HuH-7 (cell line): ENCODE measurements around the gene MEX3C.

Experiments
- DNase-seq: peaks from one replicate; pipeline ENCODE4 v3.0.0; 2011; ENCODE audit warnings: low spot score

Gene MEX3C

GRCh38 chr18:51191128-51191717, 6.3 kb downstream of the MEX3C start:
- DNase-seq: no peak

DNA sequence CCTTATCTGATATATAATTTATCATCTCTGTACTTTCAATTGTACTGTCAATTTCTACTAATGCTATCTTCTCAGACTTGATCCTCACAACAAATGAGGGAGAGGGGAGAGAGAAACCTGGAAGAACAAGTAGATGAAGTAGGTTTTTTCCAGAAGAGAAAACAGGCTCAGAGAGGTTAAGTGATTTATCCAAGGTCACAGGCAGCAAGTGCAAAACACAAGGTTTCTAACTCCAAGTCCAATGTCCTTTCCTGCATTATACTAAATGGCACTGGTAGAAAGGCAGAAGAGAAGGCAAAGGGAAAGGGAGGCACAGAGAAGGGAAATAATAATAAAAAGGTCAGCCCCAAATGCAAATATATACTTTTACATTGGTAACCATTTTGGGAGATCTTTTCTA, 7.5 kb downstream of the MEX3C start:
- no peak for DNase-seq

DNA sequence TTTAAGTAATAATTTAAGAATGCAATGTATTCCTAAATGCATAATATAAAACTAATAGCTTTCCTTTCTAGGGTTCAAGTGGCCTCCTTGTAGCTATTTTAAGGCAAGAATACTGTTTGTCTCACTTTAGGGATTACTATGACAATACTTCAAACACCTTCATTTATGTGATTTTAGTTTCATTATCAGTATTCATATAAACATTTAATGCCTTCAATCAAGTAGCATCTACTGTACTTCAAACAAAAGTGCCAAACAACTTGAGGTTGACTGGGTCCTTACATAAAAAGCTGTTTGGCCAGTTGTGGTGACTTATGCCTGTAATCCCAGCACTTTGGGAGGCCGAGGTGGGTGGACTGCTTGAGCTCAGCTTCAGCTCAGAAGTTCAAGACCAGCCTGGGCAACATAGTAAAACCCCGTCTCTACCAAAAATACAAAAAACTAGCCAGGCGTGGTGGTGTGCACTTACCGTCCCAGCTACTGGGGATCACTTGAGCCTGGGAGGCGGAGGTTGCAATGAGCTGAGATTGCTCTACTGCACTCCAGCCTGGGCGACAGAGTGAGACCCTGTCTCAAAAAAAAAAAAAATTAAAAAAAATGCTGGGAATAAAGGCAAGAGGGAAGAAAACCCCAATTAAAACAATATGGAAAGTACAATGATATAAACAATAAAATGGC, 9.3 kb downstream of the MEX3C start:
- no peak for DNase-seq

DNA sequence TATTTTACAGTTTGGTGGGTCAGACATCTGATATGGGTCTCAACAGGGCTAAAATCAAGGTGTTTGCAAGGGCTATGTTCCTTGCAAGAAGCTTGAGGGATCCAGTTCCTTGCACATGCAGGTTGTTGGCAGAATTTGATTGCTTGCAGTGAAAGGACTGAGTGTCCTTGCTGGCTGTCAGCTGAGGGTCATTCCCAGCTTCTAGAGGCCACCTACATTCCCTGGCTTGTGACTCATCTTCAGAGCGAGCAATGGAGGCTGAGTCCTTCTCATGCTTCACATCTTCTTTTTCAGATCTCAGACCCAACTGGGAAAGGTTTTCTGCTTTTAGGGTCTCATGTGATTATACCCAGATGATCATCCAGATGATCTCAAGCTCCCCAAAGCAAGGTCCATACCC, 12.4 kb downstream of the MEX3C start:
- DNase-seq: no peak

GRCh38 chr18:51184091-51184457, 13.4 kb downstream of the MEX3C start:
- DNase-seq: no peak

- no peak for DNase-seq
Measured at GRCh38 chr18:51183372-51184090, 13.9 kb downstream of the MEX3C start.

GRCh38 chr18:51182824-51183223, 14.7 kb downstream of the MEX3C start:
- DNase-seq: no peak

DNA sequence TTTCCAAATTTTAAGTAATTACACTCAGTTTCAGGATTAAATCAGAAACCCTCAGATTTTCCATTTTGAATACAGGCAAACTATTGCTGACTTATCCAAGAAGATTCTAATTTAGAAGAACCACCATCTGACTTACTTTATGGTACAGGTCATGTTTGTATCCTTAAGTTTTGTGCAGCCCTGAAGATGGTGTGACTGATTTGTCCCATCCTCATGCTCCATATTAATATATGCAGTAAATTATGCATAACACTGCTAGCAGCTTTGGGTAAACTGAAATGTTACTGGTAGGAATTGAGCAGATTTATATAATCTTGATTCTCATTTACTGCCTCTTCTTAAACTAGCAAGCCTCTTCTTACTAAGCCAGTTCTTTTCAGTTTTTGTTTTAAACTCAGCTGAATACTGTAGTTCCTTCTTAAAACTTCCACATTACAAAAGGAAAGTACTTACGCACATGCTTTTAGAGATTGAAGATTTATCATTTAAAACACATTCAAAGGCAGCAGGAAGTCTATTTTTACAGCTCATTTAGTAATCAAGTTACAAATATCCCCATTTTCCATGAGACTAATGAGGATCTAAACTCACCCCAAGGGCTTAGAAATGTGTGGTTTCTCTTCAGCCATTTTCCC, 25.7 kb downstream of the MEX3C start:
- DNase-seq: no peak

- DNase-seq: no peak
Measured at GRCh38 chr18:51171223-51171622, 26.3 kb downstream of the MEX3C start.

DNA sequence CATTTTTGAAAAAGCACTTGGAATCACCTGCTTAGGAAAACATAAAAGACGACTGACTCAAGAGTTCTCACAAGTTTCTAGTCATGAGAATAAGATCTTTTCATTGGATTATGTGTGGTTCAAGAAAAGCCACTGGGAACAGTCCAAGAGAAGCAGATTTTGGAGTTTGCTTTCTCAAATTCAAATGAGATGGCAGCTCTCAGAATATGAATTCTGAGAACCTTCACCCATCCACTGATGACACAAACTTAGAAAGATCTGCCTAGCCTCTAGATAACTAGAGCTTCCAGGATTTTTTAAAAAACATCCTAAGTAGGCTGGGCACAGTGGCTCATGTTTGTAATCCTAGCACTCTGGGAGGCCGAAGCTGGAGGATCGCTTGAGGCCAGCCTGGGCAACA, 26.8 kb downstream of the MEX3C start:
- DNase-seq: no peak

DNA sequence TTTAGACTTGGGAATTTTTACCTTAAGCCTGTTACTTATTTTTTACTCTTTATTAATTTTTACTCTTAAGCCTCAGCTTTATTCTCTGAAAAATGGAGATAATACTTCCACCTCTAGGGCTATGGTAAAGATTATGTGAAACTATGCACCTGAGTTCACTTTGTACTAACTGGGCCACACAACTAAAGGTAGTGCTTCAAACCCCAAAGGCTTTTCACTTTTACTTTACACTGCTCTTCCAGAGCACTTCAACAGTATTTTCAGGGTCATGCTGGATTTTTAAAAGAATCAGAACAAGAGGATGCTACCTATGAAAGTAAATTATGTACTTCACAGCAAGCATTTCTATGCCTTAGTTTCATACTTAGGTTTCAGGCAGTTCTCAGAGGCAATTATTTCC, 27.8 kb downstream of the MEX3C start:
- no peak for DNase-seq

- DNase-seq: no peak
Measured at GRCh38 chr18:51168960-51169662, 28.4 kb downstream of the MEX3C start.

GRCh38 chr18:51168026-51168742, 29.3 kb downstream of the MEX3C start:
- no peak for DNase-seq

DNA sequence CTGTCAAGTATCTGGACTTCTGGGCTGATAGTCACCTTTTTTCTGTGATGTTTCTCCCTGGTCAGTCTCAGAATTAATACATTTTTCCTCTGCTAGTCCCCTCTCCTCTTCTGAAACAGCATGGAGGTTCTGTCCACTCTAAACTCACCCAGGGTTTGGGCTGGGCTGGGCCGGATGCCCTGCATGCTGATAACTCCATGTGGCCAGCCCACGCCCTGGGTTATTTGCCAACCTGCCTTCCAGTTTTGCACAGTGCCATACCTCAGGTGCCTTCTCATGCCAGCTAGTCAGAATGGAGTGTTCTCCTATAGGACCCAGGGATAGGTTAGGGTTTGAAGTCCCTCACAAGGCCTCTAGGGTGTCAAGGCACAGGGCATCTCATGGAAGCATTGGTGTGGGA, 32.2 kb downstream of the MEX3C start:
- no peak for DNase-seq

DNA sequence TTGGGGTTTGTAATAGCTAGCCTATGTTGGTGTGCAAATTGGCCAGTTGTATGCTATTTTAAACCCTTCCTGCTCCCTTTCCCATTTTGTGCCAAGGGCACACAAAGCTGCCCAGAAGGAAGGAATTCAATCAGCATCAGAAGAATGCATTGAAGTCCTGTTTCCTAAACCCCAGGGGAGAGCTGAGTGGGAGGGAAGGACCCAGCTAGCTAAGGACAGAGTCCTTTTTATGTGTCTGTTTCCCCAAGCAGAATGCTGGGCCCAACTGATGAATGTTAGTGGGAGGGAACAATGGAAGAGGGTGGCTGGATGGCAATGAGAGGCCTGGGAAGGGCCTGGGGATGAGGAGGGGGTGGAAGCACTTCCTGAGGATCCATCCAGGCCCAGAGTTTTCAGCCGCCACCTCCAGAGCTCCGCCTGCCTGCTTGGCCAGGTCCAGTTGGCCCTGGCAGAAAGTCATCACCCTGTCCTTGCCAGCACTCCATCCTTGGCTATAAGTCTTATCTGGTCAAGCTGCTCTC, 32.7 kb downstream of the MEX3C start:
- DNase-seq: no peak

GRCh38 chr18:51164342-51164741, 33.1 kb downstream of the MEX3C start:
- DNase-seq: no peak

DNA sequence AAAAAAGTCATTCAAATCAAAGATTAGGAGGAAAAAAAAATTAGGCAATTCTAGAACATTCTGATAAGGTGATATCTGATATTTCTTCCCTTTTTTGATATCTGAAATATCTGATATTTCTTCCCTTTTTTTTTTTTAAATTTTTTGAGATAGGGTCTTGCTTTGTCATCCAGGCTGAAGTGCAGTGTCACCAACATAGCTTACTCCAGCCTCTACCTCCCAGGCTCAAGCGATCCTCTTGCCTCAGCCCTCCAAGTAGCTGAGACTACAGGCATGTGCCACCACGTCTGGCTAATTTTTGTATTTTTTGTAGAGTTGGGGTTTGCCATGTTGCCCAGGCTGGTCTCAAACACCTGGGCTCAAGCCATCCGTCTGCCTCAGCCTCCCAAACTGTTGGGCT, 33.9 kb downstream of the MEX3C start:
- no peak for DNase-seq

DNA sequence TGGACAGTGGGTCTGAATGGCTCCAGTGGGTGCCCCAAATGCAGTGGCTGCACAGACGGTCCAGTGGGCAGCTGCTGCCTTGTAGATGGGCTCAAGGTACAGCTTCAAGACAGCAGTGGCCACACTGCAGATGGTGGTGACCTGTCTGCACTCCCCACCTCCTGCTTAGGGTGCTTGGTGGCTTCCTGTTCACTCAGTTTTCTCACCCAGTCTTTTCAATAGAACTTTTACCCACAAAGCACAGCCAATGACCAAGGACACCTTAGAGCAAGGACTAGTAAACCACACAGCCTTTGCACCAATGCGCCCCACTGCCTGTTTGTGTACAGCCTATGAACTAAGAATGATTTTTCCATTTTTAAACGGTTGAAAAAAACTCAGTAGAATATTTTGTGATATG, 34.9 kb downstream of the MEX3C start:
- DNase-seq: no peak

DNA sequence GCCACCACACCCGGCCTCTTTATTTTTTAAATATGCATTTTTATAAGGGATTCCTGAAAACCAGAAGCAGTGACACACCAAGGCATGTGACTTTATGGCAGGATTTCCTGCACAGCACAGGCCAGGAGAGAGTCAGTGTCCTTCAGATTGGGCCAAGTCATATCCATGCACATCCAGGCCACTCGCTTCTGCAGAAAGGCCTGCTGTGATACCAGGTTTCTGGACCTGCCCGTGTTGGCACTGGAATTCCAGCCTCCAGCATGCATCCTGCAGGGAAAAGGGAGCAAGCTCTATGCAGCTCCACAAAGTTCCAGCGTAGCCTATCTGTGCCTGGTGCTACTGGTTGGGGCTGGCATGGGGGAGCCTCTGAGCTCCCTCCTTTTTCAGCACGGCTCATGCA, 36.8 kb downstream of the MEX3C start:
- no peak for DNase-seq

GRCh38 chr18:51157215-51157614, 40.3 kb downstream of the MEX3C start:
- DNase-seq: no peak

DNA sequence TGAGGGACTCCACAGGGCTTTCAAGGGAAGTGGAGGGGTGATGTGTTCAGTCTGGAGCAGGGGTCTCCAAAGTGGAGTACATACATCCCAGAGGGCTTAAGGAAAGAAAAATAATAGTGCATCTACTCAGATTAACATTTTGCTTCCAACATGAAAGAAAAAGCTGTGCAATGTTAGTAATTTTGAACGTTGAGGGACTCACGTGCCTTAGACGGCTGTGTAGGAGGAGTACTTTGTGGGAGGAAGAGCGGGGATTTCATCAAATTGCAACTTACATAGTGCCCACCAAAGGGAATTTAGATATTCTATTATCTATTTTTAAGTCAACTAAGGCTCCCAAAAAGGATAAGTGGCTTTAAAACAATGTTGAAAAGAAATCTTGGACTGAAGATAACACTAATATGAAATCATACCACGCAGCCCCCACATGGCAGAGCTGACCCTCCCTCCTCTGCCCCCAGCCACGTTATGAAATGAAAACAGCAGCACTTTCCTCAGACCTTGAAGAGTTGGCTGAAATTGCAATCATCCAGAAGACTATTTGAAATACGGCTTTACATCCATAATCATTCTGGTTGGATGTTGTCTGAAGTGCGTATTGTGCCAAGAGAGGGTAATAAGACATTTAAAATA, 42.9 kb downstream of the MEX3C start:
- no peak for DNase-seq
